Stimulated activated naive CD4-positive, alpha-beta T cell treated with Interleukin-2 at 50 U/mL for 16 hours (primary cell): ENCODE measurements around the gene GPR42.

Experiments used
- DNase-seq: peaks from one replicate; lab custom pipeline; 2025; lab: John Stamatoyannopoulos, UW

GPR42 gene

DNA sequence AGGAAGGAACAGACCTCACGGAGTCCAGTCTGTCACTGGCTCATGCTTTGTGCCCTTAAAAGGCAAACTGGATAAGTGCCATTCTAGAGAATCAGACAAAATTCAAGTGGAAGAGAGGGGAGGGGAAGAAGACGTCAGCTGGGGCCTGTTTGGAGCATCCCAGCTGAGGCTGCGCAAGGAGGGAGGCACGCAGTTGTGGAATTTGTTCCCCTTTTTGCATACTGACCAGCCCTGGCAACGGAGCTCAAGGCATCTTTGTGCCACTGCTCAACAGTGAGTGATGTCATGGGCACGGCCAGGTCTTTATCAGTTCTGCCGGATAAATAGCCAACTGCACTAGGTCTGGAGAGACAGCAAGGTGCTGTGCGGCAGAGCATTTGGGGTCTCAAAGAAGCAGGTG lies at the start of gene GPR42:
Gene GPR42 (plus strand): TSS at position 347 of the 400 bp plus-strand sequence. CDS start 292 bp downstream, outside the sequence.
- DNase-seq, result no peak

DNA sequence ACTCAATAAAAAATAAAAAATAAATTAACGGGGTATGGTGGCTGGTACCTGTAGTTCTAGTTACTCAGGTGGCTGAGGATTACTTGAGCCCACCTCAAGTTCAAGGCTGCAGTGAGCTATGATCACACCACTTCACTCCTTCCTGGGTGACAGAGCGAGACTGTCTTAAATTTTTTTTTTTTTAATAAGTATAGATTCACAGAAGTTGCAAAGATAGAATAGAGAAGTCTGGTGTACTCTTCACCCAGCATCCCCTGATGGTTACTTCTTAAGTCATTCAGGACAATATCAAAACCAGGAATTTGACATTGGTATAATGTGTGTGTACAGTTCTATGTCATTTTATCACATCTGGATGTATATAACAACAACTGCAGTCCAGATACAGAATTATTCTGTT lies 49.6 kb upstream of the GPR42 start:
- DNase-seq, result no peak

- DNase-seq, result no peak
Measured at GRCh38 chr19:35322014-35322413, 48.9 kb upstream of the GPR42 start.

- DNase-seq, result no peak
Measured at GRCh38 chr19:35327642-35328041, 43.2 kb upstream of the GPR42 start.

- DNase-seq, result no peak
Measured at GRCh38 chr19:35328851-35329285, 42.0 kb upstream of the GPR42 start, which contains the start of gene CD22. TSS of gene CD22 (plus strand) at chr19:35329187. CDS start at chr19:35332041, 2,854 bp downstream.

DNA sequence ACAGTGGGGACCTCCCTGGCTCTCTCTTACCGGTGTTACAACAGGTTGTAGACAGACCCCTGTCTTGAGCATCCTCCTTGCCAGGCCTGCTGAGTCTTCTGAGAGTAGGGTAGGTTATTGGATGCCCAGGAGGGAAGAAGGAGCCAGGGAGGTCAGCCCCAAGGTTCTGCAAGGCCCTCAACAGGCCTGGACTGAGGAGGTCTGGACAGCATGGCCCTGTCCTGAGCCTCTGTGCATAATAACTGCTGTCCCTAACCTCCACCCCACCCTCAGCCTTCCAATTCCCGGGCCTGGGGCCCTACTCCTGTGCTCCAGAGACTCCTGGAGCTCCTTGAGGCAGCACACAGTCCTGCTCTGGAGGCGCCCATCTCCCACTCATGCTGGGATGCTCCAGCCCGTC lies 41.5 kb upstream of the GPR42 start:
- DNase-seq, result no peak

DNA sequence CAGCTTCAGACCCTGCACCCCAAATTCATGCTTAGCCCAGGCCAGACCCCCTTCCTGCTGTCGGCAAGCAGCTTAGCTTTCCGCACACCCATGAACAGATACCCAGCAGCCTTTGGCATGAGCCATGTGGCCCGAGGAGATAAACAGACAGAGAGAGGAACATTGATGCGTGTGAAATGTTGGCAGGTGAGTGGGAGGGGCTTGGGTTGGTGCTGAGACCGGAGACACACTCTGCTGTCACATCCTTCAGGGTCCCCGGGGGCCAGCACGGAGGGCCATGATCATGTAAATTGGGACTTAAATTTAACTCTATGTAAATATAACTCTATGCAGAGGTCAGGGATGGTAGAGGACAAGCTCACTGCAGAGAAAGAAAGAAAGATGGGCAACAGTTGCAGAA lies 40.4 kb upstream of the GPR42 start:
- DNase-seq, result no peak

- DNase-seq, result no peak
Measured at GRCh38 chr19:35331551-35332214, 39.2 kb upstream of the GPR42 start.

DNA sequence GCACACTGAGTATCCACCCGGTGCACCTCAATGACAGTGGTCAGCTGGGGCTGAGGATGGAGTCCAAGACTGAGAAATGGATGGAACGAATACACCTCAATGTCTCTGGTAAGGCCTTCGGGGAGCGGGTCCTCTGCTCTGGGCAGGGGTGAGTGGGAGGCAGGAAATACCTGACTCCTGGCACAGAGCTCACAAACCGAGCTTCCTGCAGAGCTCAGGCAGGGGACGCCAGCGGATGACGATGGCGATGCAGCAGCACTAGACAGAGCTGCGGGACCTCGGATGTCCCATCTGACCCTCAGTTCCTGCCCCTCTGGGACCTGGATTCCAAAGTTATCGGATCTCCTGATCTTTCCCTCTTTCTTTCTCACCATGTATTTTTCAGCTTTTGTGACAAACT lies 38.1 kb upstream of the GPR42 start:
- DNase-seq, result peak; percentile 16

DNA sequence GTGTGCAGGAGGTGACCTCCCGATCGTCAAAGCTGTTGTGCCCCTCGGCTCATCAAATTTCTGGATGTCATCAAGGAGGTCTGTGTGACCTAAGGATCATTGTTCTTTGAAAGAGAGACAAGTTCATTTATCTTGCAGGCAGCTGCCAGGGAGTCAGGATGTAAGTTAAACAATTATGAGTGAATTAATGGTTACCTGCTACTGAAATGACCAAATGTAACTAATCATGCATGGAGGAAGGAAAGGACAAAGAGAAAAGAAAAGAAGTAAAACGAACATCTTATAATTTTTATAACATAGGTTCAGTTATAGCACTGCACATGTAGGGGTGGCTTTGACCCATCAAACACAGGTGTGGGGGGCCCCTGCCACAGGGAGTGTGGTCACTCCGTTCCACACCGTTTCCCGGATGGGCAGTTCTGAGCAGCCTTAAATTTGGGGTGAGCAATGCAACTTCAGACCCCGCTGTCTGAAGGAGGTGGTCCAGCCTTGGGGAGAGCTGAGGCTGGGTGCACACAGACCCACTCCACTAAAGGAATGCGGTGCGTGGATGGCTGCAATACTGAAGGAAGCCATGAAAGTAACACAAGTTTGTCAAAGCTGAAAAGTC lies 36.6 kb upstream of the GPR42 start:
- no peak for DNase-seq

- DNase-seq, result no peak
Measured at GRCh38 chr19:35336166-35336955, 34.5 kb upstream of the GPR42 start.

GRCh38 chr19:35337097-35337983 lies 33.5 kb upstream of the GPR42 start:
- DNase-seq, result no peak

DNA sequence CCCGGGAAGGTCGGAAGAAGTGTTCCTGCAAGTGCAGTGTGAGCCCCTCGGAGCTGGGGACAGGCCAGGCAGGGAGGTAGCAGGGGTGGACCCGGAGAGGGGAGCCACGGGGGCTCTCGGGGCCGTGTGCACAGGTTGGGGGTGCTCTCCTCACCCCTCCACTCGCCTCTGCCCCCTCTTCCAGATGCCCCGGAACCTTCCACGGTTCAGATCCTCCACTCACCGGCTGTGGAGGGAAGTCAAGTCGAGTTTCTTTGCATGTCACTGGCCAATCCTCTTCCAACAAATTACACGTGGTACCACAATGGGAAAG lies 32.9 kb upstream of the GPR42 start:
- DNase-seq, result no peak

- DNase-seq, result no peak
Measured at GRCh38 chr19:35340431-35340830, 30.4 kb upstream of the GPR42 start.

GRCh38 chr19:35341006-35341405 lies 29.9 kb upstream of the GPR42 start:
- DNase-seq, result no peak

GRCh38 chr19:35341565-35342225 lies 29.2 kb upstream of the GPR42 start:
- no peak for DNase-seq

- DNase-seq, result no peak
Measured at GRCh38 chr19:35342430-35342829, 28.4 kb upstream of the GPR42 start.

- no peak for DNase-seq
Measured at GRCh38 chr19:35344511-35345031, 26.3 kb upstream of the GPR42 start.

GRCh38 chr19:35345671-35346111 lies 25.2 kb upstream of the GPR42 start:
- no peak for DNase-seq

DNA sequence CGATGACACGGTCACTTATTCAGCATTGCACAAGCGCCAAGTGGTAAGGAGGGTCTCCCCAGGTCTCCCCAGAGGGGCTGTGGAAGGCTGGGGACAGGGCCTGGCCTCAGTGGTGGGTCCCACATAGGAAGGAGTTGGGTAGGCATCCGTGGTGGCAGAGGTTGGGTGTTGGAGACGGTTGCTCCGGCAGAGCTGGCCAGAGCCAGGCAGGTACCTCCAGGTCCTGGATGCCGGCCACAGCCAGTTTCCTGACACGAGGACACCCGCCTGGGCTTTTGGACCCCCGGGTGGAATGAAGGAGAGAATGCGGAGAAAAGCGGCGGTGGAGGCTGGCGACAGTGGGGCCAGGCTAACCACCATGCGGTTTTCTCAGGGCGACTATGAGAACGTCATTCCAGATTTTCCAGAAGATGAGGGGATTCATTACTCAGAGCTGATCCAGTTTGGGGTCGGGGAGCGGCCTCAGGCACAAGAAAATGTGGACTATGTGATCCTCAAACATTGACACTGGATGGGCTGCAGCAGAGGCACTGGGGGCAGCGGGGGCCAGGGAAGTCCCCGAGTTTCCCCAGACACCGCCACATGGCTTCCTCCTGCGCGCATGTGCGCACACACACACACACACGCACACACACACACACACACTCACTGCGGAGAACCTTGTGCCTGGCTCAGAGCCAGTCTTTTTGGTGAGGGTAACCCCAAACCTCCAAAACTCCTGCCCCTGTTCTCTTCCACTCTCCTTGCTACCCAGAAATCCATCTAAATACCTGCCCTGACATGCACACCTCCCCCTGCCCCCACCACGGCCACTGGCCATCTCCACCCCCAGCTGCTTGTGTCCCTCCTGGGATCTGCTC lies 24.4 kb upstream of the GPR42 start:
- peak; percentile 59 for DNase-seq
